HG03354 (cell line): ENCODE data around the gene MTHFD1L.
A peak's percentile ranks its signal among the peaks of the same experiment; 100 is the strongest.

Source experiments
- ATAC-seq: cut with Tn5 transposase; IDR thresholded peaks from one replicate; pipeline ENCODE4 v1.9.1; 2021; ENCODE audit warnings: mild to moderate bottlenecking; ENCODE audit not compliant: unreplicated experiment, poor library complexity, severe bottlenecking

MTHFD1L gene

DNA sequence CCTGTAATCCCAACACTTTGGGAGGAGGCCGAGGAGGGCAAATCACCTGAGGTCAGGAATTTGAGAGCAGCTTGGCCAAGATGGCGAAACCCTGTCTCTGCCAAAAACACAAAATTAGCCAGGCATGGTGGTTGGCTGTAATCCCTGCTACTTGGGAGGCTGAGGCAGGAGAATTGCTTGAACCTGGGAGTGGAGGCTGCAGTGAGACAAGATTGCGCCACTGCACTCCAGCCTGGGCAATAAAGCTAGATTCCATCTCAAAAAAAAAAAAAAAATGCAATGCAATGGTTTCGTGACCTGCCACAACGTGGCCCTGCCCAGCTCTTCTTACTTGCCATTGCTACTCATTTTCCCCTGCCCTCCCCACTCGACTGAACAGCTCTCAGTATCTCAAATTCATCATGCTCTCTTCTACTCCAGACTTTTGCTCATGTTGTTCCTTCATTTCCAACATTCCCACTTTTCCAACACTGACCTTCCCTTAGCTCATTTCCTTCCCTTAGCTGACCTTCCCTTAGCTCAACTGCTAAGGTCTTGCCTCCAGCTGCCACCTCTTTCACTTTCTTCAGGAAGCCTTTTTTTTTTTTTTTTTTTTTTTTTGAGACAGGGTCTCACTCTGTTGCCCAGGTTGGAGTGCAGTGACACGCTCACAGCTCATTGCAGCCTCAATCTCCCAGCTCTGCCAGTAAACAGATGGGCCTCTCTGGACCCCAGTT, 2.1 kb upstream of the MTHFD1L start:
- no peak for ATAC-seq

DNA sequence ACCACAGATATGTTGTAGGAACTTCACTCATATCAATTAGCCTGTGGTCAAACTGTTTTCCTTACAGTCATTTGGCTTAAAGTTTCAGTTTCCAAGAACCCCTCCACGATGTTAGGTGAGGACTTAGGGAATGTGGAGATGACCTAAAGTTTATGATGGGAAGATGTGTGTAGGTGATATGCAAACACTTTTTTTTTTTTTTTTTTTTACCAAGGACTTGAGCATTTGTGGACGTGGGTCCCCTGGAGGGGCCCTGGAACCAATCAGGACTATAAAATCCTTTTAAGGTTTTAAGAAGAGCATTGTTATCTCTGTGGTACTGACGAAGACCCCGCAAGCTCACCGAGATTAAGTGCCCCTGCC, 478 bp upstream of the MTHFD1L start:
- no peak for ATAC-seq

DNA sequence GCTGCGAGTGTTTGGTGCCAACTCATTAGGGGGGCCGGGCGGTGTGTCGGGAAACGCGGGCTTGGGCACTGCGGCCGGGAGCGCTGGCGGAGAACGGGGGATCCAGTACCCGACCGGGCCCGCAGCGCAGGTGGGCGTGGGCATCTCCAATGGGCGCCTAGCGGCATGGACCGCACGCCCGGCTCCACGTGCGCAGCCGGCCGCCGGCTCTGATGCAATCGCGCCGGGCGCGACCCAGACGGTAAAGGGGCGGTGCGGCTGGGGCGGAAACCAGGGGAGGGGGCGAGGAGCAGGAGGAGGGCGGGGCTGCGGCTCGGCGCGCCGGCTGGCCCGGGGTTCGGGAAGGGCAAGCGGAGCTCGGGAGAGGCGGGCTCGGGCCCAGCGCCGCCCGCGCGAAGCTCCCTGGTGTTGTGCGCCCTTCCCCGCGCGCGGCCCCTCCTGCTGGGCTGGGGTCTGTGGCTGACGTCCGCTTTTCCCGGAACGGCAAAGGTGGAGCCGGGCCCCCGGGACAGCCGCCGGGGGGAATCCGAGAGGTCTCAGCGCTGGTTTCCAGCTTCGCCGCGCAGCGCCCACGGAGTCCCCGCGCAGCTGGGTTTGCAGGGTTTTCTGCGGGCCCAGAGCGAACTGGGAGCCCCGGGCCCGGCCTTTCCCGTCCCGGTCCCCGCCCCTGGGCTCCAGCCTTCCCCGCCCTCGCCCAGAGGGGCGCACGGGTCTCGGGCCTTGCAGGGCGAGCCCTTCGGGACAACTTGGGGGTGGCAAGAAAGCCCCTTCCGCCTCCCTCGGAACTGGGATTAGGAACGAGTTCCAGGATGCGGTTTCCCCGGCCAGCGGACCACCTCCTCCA, 867 bp downstream of the MTHFD1L start:
- ATAC-seq = peak; percentile 83

DNA sequence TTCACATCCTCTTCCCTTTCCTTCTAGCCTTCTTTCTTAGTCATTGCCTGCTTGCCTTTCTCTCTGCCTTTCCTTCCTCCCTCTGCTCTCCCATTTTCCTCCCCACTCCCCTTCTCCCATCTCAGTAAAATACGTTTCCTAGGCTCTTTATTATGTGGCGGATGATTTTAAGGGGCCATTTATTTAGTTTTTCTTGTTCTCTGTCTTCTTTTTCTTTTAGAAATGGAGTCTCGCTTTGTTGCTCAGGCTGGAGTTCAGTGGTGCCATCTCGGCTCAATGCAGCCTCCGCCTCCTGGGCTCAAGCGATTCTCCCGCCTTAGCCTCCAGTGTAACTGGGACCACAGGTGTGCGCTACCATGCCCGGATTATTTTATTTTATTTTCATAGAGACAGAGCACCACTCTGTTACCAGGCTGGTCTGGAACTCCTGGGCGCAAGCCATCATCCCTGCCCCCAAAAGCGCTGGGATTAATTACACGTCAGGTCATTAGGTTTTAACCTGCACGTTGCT, 1.5 kb downstream of the MTHFD1L start:
- no peak for ATAC-seq

DNA sequence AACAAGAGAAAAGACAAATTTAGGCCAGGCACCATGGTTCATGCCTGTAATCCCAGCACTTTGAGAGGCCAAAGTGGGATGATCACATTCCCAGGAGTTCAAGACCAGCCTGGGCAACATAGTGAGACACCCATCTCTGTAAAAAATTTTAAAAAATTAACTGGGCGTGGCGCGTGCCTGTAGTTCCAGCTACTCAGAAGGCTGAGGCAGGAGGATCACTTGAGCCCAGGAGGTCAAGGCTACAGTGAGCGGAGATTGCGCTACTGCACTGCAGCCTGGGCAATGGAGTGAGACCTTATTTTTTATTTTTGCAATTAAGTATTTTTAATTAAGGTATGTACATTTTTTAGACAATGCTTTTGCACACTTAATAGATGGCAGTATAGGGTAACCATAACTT, 3.3 kb downstream of the MTHFD1L start:
- ATAC-seq = no peak

DNA sequence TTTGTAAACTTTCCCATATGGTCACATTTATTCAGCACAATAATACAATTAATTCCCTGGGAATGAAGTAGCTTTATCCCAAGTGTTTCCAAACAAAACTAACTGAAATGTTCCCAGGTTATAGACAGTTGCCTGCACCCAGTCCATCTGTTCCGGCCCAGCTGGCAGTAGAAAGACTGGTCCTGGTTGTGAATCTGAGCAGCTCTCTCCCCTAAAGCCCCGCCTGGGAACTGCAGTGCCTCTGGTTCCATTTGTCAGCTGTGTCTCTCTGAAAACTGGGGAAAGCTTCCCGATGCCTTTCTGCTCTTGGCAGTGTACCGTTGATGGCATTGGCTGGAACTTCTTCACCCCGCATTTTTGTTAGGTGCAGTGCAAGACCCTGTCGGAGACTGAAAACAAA, 8.7 kb downstream of the MTHFD1L start:
- no peak for ATAC-seq

DNA sequence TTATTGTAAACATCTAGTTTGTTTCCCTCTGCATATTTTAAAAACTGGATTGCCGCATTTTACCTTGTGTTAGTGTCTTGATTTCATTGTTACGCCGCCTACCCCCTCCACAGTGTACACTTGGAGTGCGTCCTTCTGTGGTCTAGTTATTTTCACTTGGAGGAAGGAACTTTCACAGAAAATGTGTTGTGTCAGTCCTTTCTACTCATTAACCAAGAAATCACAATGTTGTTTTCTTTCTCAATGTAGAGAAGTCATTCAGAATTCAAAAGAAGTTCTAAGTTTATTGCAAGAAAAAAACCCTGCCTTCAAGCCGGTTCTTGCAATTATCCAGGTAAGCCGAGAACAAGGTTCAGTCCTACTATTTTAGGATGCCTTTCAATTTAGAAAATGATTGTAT, 10.3 kb downstream of the MTHFD1L start:
- no peak for ATAC-seq

DNA sequence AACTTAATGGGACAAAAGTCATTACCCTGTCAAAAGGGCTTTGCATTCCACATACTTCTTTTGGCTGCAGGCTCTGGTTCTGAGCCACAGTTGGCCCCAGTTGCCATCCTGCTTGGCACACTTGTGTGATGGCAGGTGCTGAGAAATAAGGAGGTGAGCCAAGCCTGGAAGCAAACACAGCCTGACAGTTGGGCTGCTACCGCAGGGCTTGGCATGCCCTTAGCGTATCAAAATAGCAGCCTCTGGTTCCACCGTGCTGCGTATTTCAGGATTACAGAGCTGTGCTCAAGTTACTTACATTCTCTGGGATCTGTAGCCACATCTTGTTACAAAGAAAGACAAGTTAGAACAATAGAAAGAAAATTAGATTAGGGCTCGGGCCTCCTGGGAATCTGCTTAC, 11.1 kb downstream of the MTHFD1L start:
- no peak for ATAC-seq

DNA sequence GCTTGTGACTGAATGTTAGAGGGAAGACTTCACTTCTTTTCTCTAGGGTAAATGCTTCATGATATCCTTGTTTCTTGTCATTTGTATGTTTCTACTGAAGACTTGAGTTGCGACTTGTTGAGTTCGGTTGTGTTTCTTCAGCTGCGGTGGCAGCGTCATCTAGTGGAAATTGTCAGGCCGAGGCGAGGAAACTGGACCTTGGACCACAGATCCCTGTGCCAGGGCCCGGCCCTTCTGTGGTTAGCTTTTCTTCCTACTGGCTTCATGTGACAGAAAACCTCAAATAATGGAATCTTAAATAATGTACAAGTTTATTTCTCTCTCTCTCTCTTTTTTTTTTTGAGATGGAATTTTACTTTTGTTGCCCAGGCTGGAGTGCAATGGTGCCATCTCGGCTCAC, 12.4 kb downstream of the MTHFD1L start:
- ATAC-seq = no peak

DNA sequence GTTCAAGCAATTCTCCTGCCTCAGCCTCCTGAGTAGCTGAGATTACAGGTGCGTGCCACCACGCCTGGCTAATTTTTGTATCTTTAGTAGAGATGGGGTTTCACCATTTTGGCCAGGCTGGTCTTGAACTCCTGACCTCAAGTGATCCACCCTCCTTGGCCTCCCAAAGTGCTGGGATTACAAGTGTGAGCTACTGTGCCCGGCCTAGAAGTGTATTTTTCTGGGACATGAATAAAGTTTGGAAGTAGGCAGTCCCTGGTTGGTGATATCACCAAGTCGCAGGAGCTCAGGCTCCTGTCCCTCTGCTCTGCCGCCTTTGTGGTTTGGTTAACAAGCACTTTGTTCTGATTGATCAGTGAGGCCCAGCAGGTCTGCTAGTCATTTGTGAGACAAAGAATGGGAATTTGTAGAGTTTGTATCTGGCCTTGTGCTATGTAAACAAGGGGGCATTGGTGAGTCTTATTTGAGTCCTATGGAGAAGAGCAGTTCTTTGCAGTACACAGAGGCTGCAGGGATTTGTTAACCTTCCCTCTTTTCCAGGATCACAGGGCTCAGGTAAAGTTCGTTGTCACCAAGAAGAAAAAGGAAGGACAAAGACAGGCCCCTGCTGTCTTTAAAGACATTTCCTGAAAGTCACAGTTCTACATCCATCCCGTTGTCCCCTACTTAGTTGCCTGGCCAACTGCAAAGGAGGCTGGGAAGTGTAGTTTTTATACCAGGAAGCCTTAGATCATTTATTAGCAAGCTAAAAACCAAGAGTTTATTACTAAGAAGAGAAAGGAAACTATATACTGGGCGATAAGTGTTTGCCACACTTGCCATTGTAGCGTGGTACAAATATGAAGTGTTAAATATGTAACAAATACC, 13.1 kb downstream of the MTHFD1L start:
- no peak for ATAC-seq

DNA sequence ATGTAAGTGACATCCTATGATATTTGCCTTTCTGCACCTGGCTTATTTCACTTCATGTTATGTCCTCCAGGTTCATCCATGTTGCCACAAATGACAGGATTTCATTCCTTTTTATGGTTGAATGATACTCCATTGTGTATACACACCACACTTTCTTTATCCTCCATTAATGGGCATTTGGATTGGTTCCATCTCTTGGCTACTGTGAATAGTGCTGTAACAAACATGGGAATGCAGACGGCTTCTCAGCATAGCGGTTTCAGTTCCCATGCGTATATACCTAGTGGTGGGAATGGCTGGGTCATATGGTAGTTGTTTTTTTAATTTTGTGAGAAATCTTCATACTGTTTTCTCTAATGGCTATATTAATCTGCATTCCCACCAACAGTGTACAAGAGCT, 14.8 kb downstream of the MTHFD1L start:
- ATAC-seq = no peak

DNA sequence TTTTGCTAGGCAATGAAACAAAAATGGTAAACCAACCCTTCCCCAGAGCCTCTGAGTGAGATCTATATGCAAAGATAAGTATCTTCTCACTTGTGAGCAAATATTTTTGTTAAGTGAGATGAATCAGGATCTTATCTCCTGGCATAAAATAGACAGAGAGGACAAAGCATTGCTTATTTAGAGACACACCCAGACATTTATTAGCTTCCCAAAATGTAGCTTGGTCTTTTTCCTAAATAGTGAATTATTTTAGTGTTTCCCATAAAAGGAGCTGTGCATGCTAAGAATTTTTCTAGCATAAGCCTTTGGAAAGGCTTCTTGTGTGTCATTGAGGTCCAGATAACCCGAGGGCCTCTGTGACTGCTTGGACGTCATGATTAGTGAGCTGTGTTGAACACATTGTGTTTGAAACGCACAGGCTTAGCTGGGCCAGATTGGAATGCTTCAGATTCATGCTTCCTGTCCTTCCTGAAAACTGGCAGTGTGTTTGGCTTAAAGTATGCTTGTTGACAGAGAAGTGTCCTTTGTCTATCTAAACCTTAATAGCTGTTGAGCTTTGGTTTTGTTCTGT, 16.5 kb downstream of the MTHFD1L start:
- no peak for ATAC-seq

DNA sequence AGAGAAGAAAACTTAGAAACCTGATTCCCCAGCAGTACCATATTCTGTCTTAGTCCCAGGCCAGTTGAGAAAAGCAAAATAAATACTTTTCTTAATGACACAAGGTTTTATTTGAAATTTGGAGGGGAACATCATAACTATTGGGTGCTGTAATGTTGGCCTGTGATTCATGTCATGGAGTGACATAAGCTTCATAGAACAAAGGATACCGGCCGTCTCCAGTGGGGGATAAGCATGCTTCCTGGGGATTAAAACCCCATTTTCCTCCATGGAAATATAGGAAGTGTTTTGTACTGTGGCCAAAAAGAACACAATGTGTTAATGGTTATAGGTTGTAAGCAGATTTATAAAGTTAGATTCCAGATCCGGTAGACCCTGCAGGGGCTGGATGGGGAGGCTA, 18.0 kb downstream of the MTHFD1L start:
- ATAC-seq = no peak

DNA sequence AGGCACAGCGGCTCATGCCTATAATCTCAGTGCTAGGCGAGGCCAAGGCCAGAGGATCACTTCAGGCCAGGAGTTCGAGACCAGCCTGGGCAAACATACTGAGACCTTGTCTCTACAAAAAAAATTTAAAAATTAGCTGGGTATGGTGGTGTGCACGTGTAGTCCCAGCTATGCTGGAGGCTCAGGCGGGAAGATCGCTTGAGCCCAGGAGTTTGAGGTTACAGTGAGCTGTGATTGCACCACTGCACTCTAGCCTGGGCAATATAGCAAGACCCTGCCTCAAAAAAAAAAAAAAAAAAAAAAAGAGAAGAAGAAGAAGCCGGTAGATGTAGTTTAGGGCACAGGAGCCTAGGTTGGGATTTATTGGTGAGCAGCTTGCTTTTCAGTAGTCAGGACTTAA, 20.7 kb downstream of the MTHFD1L start:
- ATAC-seq = no peak

DNA sequence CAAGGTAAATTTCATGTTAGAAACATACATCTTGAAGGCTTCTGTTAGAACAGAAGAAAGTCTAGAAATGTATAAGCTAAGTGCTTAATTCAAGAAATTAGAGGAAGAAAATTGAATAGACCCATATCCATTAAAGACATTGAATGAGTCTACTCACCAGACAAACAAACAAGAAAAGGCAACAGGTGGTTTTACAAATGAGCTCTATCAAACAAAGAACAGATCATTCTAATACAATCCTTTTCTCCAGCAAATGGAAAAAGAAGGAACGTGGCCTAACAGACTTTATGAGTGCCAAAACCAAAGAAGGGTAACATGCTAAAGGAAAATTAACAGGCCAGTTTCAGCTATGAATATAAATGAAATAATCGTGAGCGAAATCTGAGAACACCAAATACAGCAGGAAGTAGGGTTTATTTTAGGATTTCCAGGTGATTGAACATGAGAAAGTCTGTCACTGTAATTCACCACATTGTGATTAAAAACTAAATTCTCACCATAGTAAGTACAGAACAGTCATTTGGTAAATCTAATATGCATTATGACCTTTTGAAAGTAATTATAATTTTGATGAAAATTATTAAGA, 22.6 kb downstream of the MTHFD1L start:
- no peak for ATAC-seq

DNA sequence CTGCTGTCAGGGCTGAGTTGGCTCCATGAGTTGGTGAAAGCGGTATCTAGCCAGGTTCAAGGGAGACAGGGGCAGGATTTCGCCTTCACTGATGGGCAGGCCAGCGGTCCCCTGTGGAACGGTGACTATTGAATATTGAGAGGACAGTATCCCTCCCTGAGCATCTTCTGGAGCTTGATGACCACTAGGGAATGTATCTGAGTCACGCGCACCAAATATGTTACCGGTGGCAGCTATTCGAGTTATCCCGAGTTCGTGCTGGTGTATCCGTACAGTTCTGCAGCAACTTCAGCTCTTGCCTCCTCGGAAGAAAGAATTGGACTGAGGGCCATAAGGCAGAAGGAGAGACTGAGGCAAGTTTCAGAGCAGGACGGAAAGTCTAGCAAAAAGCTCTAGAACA, 24.8 kb downstream of the MTHFD1L start:
- ATAC-seq = no peak

DNA sequence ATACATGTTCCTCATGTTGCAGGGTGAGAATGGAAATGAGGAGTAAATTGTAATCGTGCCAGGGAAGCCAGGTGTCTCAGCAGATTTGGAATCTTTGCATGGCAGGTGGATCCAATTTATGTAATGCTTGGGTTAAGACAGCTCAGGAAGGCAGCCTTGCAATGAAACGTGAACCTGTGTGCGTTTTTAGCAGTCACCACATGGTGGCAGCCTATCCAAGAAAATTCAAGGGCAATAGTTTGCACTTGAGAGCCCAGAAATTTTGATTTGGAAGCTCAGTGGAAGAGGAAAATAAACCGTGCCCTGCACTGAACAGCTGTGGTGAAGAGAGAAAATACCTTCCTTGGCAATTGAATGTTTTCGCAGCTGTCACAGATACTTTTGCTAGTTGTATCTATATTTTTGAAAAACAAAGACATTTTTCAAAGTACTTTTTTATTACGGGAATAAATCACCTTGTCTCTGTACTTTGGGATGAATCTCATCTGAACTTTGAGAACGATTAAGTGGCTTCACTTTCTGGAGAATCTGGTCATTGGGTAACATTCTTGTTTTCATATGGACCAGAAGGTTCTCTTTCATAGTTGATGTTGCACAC, 26.5 kb downstream of the MTHFD1L start:
- peak; percentile 50 for ATAC-seq

DNA sequence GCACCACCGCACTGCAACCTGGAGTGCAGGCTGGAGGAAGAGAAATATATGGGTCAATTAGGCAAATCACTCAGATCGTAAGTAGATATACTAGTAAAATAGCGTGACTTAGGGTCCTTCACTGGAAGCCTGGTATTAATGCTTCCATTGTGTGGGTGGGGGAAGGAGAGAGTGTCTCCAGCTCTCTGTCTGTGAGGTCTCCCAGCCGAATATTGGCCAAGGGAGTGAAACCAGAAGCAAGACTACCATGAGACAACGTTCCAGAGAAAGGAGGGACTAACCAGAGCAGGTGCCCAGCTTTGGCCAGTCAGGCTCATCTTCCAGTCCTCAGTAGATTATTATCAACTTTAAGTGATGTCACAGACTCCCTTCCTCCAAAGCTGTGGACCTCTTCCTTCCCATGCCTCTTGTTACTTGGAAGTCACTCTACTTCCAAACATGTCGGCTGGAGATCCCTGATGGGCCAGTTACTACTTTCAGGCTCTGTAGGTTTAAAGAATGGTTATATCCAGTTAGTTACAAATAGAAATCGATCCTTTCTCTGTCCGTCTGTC, 28.8 kb downstream of the MTHFD1L start:
- ATAC-seq = no peak
